Fibroblast of skin of right biceps (primary cell): ENCODE data around the gene HSDL2.
"Not testable (repeated sequence)": the region's sequence is repeated elsewhere in the genome, so short reads cannot be mapped to it uniquely, and the experiment has no call there.

ENCODE experiments used
- DNase-seq: peaks from one replicate; pipeline ENCODE4 v3.0.0-alpha.2; 2013

The HSDL2 gene

DNA sequence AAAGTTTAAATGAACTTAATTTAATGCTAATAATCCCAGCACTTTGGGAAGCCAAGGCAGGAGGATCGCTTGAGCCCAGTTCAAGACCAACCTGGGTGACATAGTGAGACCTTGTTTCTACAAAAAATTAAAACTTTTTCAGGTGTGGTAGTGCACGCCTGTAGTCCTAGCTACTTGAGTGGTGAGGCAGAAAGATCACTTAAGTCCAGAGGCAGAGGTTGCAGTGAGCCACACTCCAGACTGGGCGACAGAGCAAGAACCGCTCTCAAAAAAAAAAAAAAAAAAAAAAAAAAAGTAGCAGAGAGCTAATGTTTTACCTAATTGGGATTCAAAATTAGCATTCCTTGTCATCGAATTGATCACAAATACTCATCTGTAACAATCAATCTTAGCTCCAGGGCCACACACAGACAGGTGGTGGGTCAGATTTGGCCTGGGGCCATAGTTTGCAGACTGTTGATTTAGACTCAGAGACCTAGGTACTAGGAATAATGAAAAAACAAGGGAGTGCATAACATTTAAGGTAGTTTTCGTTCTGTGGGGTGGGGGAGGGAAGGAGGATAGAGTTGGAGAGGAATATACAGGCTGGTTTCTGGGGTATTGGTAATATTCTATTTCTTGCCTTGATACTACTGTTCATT lies 21.4 kb downstream of the HSDL2 start:
- no peak for DNase-seq

DNA sequence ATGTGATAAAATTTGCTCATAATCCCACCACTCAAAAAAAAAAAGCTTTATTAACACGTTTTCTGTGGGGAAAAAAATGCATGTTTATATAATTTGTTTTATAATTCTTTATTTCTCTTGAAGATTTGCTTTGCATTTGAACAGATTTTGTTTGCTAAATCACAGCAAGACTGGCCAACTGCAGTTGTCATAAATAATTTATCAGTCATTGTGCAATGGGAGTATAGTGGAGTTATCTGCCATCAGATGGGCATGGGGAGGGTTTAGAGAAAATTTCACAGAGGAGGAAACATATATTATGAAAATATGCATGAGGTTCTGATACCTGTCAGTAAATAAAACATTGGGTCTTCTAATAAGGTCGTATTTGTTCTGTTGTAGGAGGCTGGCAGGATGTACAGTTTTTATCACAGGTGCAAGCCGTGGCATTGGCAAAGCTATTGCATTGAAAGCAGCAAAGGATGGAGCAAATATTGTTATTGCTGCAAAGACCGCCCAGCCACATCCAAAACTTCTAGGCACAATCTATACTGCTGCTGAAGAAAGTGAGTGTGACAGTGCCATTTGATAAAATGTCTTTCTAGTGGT lies 23.8 kb downstream of the HSDL2 start:
- no peak for DNase-seq

DNA sequence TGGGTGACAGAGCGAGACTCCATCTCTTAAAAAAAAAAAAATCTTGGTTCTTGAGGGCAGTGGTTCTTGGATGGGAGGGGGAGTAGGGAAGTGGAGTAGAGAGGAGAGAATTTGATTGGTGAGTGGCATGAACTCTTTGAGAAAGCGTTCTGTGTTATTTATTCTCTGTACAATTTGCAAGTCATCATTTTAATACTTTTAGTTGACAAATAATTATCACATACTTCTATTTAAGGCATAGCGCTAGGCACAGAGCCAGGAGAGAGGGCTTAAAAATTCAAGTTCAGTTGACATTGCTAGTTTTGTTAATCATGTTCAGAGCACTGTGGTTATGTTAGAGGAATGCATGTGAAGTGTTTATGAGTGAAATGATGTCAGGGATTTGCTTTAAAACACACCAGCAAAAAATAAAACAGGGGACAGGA lies 24.6 kb downstream of the HSDL2 start:
- DNase-seq, result peak; percentile 67

DNA sequence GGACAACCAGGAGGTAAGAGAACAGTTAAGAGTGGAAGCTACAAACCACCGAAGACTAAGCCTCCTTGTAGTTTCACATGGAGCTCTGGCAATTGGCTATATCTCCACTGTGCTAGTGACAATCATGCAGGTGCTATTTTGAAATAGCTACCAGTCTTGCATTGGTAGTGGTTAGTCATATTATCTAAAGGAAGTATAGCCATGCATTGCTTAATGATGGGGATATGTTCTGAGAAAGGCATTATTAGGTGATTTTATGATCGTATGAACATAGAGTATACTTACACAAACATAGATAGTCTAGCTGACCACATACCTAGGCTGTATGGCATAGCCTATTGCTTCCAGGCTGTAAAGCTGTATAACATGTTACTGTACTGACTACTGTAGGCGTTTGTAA lies 28.4 kb downstream of the HSDL2 start:
- no peak for DNase-seq

DNA sequence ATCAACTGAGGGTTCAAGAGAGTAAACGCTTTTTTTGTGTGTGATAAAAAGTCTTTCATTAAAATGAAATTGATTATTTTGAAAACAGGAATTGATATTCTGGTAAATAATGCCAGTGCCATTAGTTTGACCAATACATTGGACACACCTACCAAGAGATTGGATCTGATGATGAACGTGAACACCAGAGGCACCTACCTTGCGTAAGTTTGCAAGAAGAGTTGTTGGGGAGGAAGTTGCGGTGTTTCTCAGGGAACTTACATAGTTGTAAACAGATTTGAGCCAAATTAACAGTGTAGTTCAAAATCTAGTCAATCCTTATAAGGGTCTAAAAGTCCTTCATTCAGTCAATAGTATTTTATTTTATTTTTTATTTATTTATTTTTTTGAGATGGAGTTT lies 28.9 kb downstream of the HSDL2 start:
- DNase-seq, result no peak

DNA sequence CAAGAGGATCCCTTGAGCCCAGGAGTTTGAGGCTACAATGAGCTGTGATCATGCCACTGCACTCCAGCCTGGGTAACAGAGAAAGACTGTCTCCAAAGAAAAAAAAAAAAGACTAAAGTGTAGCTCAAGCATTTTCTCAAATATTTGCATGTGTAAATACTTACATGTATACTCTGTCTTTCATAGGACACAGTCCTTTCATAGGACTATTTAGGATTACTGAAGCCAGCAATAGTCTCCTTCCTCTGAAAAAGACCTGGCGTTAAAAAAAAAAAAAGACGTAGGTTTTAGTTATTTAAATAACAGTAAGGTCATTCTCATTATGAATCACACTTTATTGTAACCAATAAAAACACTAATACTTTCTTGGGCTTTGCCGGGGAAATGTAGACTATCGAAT lies 29.9 kb downstream of the HSDL2 start:
- no peak for DNase-seq

DNA sequence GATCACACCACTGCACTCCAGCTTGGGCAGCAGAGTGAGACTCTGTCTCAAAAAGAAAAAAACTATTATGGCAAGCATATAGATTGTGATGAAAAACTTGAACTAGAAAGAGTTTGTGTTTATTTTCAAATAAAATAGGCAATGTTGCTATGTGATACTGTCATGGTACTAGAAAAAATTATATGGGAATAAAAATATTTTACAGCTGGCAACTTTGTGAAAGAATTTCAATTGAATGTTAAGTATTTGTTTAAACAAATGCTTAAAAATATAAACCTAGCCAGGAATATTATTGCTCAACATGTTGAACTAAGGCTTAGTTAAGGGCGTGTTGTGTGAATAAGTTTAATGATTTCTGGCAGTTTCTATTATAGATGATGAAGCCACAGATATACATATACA lies 31.7 kb downstream of the HSDL2 start:
- DNase-seq, result no peak

DNA sequence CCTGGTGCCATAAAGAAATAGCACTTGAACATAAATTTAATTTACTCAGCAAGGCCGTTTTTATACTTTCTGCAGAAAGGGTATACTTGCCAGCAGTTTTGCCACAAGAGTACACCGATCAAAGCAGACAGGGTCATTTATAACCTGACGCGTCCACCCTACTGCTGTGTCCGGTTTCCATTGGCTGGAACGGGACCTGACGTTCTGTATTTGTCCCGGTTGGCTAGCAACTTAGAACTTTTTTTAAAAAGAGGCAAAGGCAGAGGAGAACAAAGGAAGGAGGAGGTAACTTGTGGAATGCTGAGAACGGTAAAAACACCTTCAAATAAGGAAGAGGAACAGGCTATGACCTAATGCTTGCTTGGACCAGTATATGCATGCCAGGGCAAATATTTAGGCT lies 33.8 kb downstream of the HSDL2 start:
- not testable (repeated sequence) for DNase-seq

DNA sequence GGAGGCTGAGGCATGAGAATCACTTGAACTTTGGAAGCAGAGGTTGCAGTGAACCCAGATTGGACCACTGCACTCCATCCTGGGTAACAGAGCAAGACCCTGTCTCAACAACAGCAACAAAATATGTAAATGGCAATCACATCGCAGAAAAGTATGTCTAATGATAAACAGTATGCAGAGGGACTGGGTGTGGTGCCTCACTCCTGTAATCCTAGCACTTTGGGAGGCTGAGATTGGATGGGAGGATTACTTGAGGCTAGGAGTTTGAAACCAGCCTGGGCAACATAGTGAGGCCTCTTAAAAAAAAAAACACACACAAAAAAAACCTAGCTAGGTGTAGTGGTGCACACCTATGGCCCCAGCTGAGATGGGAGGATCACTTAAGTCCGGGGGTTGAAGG lies 40.3 kb downstream of the HSDL2 start:
- DNase-seq, result no peak

DNA sequence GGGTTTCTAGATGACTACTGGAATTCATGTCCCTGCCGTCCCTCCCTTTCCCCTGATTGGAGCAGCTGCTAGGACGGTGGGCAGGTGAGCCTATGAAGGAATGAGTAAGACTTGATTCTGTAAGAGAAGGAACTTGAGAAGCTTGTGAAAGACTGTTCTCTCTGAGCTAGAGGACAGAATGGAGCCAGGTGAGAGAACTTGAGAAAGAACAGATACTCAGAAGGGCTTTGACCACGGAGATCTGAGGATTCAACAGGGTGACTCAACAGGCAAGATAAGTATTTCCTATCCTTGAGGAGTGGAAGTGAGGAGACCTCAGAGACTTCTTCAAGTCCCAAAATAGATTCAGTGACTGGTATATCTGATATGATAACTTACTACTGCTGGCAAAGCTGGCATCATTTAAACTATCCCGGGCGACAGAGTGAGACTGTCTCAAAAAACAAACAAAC lies 41.9 kb downstream of the HSDL2 start:
- peak; percentile 17 for DNase-seq

DNA sequence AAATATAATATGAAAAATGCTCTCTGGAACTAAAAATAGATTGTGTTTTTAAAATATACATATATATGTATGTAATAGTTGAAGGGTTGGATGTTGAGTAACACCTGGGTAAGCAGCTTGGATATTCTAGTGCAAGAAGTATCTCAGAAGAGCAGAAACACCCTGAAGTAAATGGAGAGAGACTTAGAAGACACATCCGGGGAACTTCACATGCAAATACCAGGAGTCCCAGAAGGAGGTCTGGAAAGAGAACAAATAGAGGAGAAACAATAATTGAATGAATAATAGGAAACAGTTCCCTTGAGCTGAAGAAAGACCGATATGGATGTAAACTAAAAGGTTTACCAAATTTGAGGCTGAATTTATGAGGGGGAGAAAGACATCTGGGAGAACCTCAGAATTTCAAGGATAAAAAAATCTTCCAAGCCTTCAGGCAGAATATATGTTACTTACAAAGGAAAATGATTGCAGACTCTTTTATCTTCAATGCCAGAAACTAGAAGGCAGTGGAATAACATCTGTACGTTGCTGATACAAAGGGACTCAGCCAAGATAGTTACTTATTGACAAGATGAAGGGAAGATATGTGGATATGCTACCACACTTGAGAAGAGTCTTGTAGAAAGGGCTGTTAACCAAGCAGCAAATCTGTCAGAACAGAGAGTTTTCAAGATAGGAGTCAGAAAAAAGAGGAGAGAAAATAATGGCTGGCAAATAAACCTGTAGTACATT lies 42.7 kb downstream of the HSDL2 start:
- DNase-seq, result no peak

DNA sequence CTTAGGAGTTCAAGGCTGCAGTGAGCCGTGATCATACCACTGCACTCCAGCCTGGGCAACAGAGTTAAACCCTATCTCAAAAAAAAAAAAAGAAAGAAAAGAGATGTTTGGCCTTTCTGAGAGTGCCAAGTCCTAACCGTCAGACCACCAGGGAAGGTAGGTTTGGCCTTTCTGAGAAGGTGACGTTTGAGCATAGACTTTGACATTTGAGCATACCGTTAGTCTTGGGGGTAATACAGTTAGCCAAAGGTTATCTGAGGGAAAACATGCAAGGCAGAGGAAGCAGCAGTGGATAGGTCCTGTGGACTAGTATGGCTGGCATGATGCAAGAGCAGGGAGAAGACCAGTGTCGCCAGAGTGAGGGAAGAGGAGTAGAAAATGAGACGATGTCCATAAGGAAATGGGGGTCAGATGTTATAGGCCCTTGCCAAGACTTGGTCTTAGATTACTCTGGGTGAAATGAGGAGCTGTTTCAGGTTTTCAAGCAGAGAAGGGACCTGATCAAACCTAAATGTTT lies 50.2 kb downstream of the HSDL2 start:
- no peak for DNase-seq

DNA sequence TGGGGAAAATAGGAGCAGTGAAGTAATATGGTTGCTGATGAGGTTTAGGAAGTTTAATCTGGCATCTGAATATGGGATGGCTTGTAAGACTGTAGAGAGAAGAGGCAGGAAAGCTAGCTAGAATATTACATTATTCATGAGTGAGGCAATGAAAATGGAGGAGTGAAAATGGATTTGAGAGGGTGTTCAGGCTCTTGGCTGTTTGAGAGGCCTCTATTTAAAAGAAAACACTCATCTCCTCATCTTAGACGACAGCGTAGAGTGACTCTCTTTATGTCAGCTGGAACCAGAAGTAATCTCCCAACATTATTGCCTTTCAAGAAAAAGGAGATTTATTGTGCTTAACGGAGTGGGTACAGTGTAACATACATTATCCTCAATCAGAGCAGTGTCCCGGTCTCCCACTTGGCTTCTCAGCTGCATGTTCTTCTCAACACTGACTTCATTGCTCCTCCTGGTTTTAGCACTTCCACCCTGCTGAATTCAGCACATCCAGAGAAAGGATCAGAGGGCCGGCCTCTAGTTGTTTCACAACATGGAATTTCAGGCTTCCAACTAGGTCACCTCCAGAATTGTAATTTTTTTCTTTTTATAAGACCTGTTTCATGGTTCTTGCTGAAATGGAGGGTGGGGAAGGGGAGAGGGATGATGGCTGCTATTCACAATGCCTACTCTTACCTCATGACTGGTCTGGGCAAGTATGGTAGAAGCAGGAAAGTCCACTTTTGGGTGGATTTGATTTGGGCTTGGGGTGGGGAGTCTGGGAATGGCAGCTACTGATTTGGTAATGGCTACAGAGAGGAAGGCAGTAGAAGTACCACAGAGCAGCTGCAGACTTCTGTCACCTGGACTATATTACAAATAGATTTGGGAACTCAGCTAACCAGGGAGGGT lies 53.8 kb downstream of the HSDL2 start:
- no peak for DNase-seq

DNA sequence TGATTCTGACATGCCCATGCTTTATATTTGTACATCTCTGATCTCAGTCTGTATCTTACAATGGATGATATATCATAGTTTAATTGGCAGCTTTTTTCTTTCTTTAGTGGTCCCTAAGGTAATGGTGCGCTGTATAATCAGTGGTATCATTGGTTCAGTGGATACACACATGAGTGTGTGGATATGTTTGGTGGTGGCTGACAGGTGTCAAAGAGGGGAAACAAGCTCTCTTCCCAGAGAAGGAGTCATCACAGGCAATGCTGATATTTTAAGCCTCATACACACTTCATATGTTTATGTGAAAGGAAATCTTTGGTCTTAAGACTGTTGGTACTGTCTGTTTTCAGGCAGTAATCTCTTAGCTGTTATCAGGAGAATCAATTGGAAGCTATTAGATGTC lies 54.6 kb downstream of the HSDL2 start:
- no peak for DNase-seq

DNA sequence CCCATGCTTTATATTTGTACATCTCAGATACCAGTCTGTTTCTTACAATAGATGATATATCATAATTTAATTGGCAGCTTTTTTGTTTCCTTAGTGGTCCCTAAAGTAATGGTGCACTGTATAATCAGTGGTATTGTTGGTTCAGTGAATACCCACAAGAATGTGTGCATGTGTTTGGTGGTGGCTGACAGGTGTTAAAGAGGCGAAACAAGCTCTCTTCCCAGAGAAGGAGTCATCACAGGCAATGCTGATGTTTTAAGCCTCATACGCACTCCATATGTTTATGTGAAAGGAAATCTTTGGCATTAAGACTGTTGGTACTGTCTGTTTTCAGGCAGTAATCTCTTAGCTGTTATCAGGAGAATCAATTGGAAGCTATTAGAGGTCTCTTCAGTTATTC lies 57.5 kb downstream of the HSDL2 start:
- DNase-seq, result no peak

DNA sequence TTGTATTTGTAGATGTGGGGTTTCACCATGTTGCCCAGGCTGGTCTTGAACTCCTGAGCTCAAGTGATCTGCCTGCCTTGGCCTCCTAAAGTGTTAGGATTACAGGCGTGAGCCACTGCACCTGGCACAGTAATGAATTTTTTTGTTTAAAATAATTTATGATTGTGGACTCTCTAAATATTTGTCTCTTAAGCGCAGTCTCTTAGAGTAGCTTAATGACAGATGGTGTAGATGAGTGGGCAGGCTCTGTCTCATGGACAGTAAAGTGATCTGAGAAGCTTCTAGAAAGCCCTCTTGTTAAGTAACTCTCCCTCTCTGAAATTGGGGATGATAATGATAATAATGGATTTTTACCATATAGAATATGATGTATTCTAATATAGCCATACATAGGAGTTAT lies 59.3 kb downstream of the HSDL2 start:
- no peak for DNase-seq

DNA sequence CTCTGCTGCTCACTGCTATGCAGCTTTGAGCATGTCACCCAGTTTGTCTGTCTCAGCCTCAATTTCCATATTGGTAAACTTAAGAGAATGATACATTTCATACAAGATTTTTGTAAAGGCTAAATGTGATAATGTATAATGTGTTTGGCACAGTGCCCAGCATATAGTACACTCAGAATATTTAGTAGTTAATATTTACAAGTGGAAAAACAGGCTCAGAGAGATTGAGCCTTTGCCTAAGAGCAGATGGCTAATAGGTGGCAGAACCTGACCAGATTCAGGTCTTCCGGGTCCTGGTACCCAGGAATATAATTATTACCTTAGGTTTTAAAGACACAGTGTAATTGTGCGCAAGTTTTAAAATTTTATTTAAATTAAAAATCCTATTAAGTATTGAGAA lies 59.9 kb downstream of the HSDL2 start:
- DNase-seq, result no peak

DNA sequence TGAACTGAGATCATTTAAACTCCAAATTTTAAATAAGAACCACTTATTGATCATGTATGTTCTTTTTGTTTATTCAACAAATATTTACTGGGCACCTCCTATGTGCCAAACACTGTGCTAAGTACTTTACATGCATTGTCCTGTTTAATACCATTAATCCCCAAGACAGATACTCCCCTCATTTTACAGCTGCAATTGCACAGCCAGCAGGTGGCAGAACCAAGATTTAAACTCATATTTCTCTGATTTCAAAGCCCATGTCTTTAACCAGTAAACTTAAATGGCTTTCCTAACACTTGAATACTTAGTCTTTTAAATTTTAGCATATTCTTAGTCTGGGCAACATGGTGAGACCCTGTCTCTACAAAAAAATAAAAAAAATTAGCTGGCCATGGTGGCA lies 63.3 kb downstream of the HSDL2 start:
- peak; percentile 26 for DNase-seq

DNA sequence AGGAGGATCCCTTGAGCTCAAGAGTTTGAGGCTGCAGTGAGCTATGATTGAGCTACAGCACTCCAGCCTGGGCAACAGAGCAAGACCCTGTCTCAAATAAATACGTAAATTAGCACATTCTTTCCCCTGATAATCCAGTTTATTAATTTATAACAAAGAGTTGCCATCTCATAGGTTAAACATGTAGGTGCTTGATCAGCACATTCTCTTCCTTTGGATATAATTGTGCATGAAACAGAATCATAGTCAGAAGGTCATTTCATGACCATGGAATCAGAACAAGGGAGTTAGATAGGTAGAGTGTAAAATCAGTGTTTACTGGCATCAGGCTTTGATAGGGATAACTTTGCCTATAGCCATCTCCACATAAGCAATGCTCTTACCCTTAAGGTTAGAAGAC lies 63.7 kb downstream of the HSDL2 start:
- DNase-seq, result no peak

DNA sequence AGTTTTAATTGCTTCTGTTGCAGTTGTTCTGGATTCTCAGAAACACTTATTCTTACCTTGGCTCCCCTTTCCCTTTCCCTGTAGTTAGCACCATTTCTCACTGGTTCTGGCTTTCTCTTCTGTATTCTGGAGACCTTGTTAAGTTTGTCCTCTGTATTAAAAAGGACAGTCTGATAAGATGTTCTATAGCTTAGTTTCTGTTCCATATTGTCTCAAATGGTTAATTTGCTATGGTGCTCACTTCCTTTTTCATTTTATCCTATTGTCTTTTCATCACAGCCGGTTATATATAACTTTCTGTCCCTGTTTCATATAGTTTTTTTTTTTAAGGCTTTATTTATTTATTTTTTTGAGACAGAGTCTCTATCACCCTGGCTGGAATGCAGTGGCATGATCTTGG lies 65.3 kb downstream of the HSDL2 start:
- no peak for DNase-seq

DNA sequence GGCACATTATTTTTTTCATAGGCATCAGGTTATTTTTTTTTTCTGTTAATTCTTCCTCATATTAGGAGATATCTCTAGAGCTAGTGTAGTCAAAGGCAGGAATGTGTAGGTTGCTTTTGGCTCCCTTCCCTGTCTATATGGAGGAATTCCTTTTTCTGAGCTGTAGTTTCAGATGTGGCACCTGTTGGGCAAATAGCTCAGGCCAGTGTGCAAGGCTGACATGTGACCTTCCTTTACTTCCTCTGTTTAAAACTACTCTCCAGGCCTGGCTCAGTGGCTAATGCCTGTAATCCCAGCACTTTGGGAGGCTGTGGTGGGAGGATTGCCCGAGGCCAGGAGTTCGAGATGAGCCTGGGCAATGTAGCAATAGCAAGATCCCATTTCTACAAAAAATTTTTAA lies 66.2 kb downstream of the HSDL2 start:
- DNase-seq, result no peak

DNA sequence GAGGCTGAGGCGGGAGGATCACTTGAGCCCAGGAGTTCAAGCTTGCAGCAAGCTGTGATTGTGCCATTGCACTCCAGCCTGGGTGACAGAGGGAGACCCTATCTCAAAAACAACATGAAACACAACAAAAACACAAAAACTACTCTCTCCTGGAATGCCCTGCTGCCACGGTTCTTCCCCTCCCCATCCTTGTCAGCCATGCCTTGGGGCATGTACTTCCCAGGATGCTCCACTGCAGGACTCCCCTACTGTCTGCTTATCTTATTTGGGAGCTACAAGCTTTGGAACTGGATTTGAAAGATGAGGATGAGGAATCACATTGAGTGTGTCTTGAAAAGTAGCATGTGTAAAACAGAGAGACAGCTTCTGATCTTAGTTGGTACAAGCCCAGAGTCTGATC lies 66.6 kb downstream of the HSDL2 start:
- no peak for DNase-seq

DNA sequence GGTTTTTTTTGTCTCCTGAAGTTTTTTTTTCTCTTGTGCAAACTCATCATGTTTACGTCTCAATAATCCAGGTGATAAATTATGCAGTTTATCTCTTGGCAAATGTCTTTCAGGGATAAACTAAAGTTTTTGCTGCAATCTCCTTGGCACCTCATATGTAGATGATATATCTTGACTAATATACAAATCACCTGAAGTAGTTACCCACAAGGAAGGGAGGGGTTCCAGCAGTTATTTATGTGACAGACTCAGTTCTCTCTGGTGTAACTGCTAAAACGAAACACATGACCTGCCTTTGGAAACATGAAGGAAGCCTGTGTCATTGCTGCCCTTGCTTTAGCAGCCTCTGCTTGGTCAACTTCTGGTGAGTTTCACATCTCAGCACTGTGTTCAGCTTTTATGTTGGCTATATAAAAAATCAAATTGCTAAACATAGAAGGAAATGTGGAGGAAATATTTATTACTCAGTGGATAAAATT lies 67.4 kb downstream of the HSDL2 start:
- DNase-seq, result peak; percentile 72
